ENCODE measurements around the gene ZNF836.
A peak's percentile ranks its signal among the peaks of the same experiment; 100 is the strongest.
"Not testable (repeated sequence)": the region's sequence is repeated elsewhere in the genome, so short reads cannot be mapped to it uniquely, and the experiment has no call there.

Gene ZNF836

DNA sequence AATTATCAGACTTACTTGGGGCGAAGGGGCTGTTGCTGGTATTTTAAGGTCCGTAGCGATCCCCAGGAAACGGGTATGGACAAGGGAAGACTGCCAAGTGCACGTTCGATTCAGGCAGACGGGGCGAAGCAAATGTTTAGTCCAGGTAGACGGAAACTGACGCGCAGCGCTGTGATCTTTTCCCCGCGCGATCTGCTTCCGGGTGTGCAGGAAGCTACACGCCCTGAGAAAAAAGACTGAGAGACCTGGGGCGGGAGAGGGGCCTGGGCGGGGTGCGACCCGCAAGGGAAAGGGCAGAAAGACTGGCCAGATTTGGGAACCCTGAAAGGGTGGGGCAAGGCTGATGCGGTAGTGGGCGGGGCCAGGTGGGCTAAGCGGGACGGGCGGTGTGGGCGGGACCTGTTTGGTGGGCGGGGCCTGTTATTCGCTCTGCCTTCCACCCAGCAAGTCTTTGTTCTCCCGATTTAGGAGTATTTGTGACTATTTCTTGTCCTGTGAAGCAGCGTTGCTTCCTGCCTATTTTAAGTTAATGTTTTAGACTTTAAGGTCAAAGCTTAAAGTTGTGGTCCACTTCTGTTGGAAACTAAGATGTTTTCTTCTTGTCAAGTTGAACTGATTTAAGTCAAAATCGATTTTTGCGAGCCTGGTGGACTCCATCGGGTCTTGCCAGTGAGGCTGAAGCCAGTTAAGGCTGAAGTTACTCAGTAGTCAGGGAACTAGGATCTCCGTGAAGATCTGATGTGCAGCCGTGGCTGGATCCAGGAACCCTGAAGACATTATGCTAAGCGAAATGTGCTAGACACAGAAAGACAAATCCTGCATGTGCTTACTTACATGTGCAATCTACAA is at the start of gene ZNF836:
Gene ZNF836, minus strand, starts transcription at position 301 of the 849 bp plus-strand sequence. CDS start 3,549 bp downstream, outside the sequence.
- peak; percentile 85 for DNase-seq (ENCODE audit: low read depth)

- DNase-seq (ENCODE audit: low read depth) = no peak
These were observed 49.6 kb upstream of the ZNF836 start for GRCh38 chr19:52221031-52221430.

GRCh38 chr19:52219611-52220010 is 48.2 kb upstream of the ZNF836 start:
- no peak for DNase-seq (ENCODE audit: low read depth)

- no peak for DNase-seq (ENCODE audit: low read depth)
These were observed 46.2 kb upstream of the ZNF836 start for GRCh38 chr19:52217576-52217975.

- no peak for DNase-seq (ENCODE audit: low read depth)
These were observed 45.0 kb upstream of the ZNF836 start for GRCh38 chr19:52216401-52216800.

DNA sequence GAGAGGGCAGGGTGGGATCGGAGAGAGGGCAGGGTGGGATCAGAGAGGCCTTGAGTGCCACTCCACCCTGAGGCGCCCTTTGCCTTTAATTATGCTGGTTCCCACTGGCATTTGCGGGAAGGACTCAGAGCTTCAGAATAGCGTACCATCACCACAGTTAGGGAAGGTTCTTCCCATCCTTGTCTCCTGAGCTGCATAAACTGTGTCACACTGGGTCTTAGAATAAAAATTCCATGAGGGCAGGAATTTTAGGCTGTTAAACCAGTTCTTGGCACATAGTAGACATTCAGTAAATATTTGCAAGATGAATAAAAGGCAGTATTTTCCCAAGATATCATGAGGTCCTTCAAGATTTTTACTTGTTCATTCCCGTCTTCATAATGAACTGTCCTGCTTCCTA is 42.8 kb upstream of the ZNF836 start:
- no peak for DNase-seq (ENCODE audit: low read depth)

DNA sequence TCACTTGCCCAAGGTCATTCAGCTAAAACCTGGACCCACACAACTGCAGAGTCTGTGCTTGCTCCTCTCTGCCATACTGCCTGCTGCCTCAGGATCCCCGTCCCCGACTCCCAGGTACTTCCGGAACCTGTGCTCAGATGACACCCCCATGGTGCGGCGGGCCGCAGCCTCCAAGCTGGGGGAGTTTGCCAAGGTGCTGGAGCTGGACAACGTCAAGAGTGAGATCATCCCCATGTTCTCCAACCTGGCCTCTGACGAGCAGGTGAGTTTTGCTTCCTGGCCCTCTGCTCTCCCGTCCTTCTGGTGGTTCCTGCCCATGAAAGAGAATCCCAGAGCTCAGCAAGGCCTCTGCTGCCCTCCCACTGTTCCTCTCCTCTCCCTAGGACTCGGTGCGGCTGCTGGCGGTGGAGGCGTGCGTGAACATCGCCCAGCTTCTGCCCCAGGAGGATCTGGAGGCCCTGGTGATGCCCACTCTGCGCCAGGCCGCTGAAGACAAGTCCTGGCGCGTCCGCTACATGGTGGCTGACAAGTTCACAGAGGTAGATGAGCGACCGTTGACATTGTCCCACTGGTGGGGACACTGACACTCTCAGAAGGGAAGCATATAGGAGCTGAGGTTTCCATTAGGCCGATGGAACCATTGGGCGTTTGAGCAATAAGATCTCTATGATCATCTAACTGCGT is 41.3 kb upstream of the ZNF836 start:
- no peak for DNase-seq (ENCODE audit: low read depth)

- no peak for DNase-seq (ENCODE audit: low read depth)
These were observed 40.6 kb upstream of the ZNF836 start for GRCh38 chr19:52211926-52212571.

GRCh38 chr19:52211203-52211602 is 39.8 kb upstream of the ZNF836 start:
- no peak for DNase-seq (ENCODE audit: low read depth)

DNA sequence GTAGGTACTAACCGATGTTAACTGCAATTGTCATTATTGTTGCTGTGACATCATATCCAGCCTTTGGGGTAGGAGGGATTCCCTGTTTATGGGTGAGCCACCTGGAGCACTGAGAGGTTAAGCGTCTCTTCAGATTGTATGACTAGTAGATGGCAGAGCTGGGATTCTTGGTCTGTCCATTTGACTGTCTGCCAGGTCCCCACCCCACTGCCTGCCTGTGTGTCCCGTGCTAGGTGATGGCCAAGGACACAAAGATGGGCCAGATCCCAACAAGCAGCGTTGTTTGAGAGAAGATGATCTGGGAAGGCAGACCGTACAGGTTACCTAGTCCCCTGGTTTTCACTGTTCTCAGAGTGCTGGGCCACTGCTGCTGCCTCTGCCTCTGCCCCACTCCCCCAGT is 35.1 kb upstream of the ZNF836 start:
- no peak for DNase-seq (ENCODE audit: low read depth)

DNA sequence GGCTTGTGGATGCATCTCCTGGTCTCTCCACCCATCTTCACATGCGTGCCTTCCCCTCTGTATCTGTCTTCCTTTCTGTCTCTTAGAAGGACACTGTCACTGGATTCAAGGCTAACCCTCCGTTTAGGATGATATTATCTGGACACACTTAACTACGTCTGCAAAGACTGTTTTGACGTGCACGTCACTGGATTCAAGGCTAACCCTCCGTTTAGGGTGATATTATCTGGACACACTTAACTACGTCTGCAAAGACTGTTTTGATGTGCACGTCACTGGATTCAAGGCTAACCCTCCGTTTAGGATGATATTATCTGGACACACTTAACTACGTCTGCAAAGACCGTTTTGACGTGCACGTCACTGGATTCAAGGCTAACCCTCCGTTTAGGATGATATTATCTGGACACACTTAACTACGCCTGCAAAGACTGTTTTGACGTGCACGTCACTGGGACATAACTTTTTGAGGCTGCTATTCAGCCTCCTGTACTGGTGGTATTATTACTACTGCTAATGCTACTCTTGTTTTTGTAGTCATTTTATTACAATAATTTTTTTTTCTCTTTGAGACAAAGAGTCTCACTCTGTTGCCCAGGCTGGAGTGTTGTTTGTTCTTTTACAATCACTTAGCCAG is 29.5 kb upstream of the ZNF836 start:
- not testable (repeated sequence) for DNase-seq (ENCODE audit: low read depth)

- DNase-seq (ENCODE audit: low read depth) = no peak
These were observed 28.6 kb upstream of the ZNF836 start for GRCh38 chr19:52200044-52200443.

DNA sequence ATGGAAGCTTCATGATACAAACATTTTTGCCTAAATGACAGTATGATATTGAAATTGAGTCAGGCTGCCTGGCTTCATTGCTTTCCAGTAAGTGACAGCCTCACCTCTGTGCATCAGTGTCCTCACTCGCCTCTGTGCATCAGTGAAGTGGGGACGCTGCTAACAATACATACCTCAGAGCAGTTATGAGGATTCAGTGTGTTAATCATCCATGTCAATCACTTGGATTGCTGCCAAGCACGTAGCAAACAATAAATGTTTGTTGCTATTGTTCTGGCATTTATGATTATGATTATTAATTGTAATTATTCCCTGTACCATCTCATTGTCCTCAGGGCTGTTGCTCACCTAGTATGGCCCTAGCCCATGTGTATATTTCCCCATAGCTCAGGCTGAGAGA is 27.3 kb upstream of the ZNF836 start:
- DNase-seq (ENCODE audit: low read depth) = no peak

GRCh38 chr19:52197964-52198363 is 26.5 kb upstream of the ZNF836 start:
- DNase-seq (ENCODE audit: low read depth) = no peak

DNA sequence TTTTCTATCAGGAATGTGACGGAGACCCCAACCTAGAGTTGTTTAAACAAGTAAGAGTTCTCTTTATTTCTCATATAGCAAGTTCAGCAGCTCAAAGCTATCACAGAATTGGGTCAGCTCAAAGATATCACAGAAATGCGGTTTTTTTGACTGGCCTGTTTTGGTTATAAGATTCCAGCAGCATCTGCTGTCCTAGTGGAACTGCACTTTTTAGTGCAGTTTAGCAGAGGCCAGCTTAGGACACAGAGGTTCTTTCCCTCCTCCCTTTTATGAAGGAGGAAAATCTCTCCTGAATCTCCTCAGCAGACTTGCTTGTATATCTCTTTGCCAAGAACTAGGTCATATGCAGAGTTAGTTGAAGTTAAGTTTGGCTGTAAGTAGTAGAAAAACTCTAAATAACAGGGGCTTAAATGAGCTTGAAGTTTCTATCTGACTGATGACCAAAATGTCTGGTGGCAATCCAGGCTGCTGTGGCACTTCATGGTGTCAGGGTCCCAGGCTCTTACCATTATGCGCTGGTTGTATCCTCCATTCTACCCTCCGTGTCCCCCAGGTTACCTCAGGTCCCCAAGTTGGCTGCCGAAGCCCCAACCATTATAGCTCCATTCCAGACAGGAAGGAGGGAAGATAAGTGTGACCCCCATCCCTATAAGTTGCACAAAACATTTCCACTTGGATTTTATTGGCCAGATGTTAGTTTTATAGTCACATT is 25.0 kb upstream of the ZNF836 start:
- no peak for DNase-seq (ENCODE audit: low read depth)

GRCh38 chr19:52191951-52192350 is 20.5 kb upstream of the ZNF836 start:
- DNase-seq (ENCODE audit: low read depth) = no peak

DNA sequence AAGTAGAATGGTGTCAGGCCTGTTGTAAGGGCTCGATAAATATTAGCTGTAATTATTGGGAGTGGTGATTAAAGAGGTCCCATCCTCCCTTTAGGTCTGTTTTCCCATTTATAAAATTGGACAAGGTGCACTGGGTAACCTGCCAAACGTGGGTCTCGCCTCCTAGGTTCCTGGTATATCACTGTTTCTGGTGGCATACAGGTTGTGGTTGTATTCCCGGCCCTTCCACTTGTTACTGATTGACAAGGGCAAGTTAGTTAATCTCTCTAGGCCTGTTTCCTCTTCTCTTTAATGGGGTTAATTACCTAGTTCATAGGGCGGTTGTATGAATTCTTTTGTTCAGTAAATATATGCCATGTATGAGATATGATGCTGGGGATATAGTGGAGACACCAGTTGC is 20.0 kb upstream of the ZNF836 start:
- no peak for DNase-seq (ENCODE audit: low read depth)

DNA sequence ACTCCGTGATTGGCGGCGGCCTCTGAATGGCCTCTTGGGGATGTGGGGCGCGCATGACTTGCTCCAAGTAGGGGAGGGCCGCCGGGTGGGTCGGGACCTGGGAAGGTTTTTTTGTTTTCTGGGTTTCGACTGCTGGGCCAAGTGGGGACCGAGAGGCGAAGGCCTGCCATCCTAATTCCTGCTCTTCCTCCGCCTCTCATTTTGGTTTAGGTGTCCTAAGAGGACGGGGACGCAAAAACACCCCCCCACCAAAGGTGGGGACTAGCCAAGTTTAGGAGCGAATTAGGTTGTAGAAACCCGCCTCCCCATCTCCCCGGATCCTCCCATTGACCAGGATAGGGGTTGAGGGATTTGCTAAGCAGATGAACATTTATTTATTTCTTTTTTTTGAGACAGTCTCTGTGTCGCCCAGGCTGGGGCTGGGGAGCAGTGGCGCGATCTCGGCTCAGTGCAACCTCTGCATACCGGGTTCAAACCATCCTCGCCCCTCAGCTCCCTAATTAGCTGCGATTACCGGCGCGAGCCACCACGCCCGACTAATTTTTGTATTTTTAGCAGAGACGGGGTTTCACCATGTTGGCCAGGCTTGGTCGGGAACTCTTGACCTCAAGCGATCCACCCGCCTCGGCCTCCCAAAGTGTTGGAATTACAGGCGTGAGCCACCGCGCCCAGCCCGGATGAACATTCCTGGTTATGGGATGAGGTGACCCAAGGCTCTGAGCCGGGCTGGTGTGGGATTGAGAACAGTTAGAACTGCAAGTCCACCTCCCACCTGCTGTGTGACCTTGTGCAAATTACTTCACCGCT is 19.3 kb upstream of the ZNF836 start:
- no peak for DNase-seq (ENCODE audit: low read depth)

GRCh38 chr19:52189735-52190486 is 18.5 kb upstream of the ZNF836 start, which contains the start of gene PPP2R1A:
Gene PPP2R1A, plus strand, starts transcription at chr19:52190052. Its CDS starts 45 bp downstream, at chr19:52190097.
- DNase-seq (ENCODE audit: low read depth) = peak; percentile 98
